ENCODE measurements around the gene ERF. TPM values are rescaled to one million over a fixed set of nuclear protein-coding genes. Genes with fewer than 3 reads are reported as not detected.

ERF gene
- total and polyA plus RNA-seq, 2 of the 8 experiments (the other 6 are each of a cell fraction or from before 2014, with no cell fraction given) = 43.7 to 62.7 TPM

- H4K8ac ChIP-seq (ENCODE audit: extremely low read depth, insufficient read depth, low read length) = peak overlapping the region; percentile 91
- peak overlapping the region; percentile 98 for H3K4ac ChIP-seq (replicated peaks; ENCODE audit: insufficient read length, low read depth, low read length)
- POLR2A ChIA-PET (ENCODE audit: partially characterized antibody) = interaction anchor here (1.0 to 4.4 kb wide), 7 partner anchors 9 to 42 kb away, joined by 3 to 15 read pairs (median 8); no protein-coding TSS in a partner anchor
- H4K5ac ChIP-seq (ENCODE audit: insufficient read length, low read depth, low read length) = peak overlapping the region; percentile 81
- no peaks in the 10 kb centered on the region for H3K9me3 ChIP-seq (ENCODE audit: insufficient read depth in 2 of 2, low read depth in 1 of 2, low read length in 1 of 2)
- peak overlapping the region; percentile 97 for H2BK5ac ChIP-seq (ENCODE audit: low read depth, low read length)
- H3K4me1 ChIP-seq (replicated peaks in 1 of 4; ENCODE audit: control insufficient read depth in 3 of 4, insufficient read depth in 4 of 4, low read length in 3 of 4) = peaks cover 11 to 29% (median 22%) of the 10 kb centered on the region in 4 experiments
- H3K4me2 ChIP-seq (ENCODE audit: insufficient read depth in 1 of 2, low read depth in 2 of 2, low read length in 2 of 2) = peak overlapping the region; percentile 77 to 87
- TF ChIP-seq MAX (IDR thresholded peaks at IDR 0.05) (peak; percentile 52; the same call in 1 of the 2 replicates), SIX5 (IDR thresholded peaks at IDR 0.05; ENCODE audit: low read depth, low read length) (no peak), RBBP5 (IDR thresholded peaks at IDR 0.05; ENCODE audit: borderline replicate concordance, low read depth, low read length) (no peak), JUN (IDR thresholded peaks at IDR 0.05; ENCODE audit: low read depth, low read length) (no peak), ASH2L (IDR thresholded peaks at IDR 0.05; ENCODE audit: low read length) (no peak), SIN3A (conservative IDR thresholded peaks at IDR 0.05 in 1 of 2, IDR thresholded peaks at IDR 0.05 in 1 of 2; ENCODE audit: low read depth in 1 of 2, low read length in 2 of 2) (no peak)
- no peak overlapping the region; the same call in 1 of the 2 replicates for H2AK5ac ChIP-seq (ENCODE audit: low read depth, low read length)
- H3K14ac ChIP-seq (ENCODE audit: insufficient read length) = no peak overlapping the region
- no peak for FAIRE-seq
- H2BK120ac ChIP-seq (replicated peaks; ENCODE audit: low read depth, low read length) = peak overlapping the region; percentile 57
- peak overlapping the region; percentile 81 for H3K27ac ChIP-seq (ENCODE audit: low read depth, low read length)
- peak overlapping the region; percentile 80; the same call in 1 of the 2 replicates for H2BK12ac ChIP-seq (ENCODE audit: low read depth, low read length)
- H3K56ac ChIP-seq (replicated peaks; ENCODE audit: insufficient read length, low read depth, low read length) = peak overlapping the region; percentile 85
- H4K91ac ChIP-seq (replicated peaks; ENCODE audit: insufficient read length, low read length) = peak overlapping the region; percentile 98
- peaks cover 13% of the 10 kb centered on the region; the same call in 1 of the 2 replicates for H3K23me2 ChIP-seq (ENCODE audit: low read depth, low read length)
- CTCF ChIA-PET (ENCODE audit: partially characterized antibody) = interaction anchor here (0.7 to 11.8 kb wide), 5 partner anchors 17 to 40 kb away, joined by 4 to 260 read pairs (median 7); no protein-coding TSS in a partner anchor
- H2BK20ac ChIP-seq (ENCODE audit: low read length) = peak overlapping the region; percentile 80; the same call in 1 of the 2 replicates
- H3K27me3 ChIP-seq (replicated peaks in 1 of 4; ENCODE audit: control insufficient read depth in 3 of 4, extremely low read depth in 1 of 4, insufficient read depth in 3 of 4, low read length in 3 of 4) = peaks cover 0 to 3% (median 1%) of the 10 kb centered on the region in 4 experiments; a peak in 1 of 7 replicates
- H3K4me3 ChIP-seq (ENCODE audit: extremely low read depth in 1 of 4, insufficient read depth in 2 of 4, low read depth in 3 of 4, low read length in 4 of 4) = peak overlapping the region; percentile 61 to 99 (median 75)
- H3K9ac ChIP-seq (replicated peaks in 1 of 4; ENCODE audit: extremely low read depth in 1 of 4, low read depth in 3 of 4, low read length in 3 of 4) = peak overlapping the region in 3 of 4 experiments; percentile 61 to 73 (median 64); a peak in 5 of 7 replicates
- WGBS, 2 experiments (ENCODE audit: extremely low coverage in 1 of 2, insufficient coverage in 1 of 2, insufficient read length in 1 of 2, insufficient replicate concordance in 2 of 2, low coverage in 1 of 2, low lambda C conversion rate in 2 of 2, missing lambda C conversion rate in 1 of 2) = 35% methylated on average over 18 of the region's 27 CpGs; no CpG with 5 or more reads in 1 of the 2 experiments
- peaks cover 0 to 20% (median 4%) of the 10 kb centered on the region in 4 experiments; a peak in 4 of 8 replicates for H3K36me3 ChIP-seq (ENCODE audit: control insufficient read depth in 2 of 4, insufficient read depth in 4 of 4, low read length in 3 of 4)
- no peak overlapping the region for H3K23ac ChIP-seq (ENCODE audit: insufficient read length)
- peaks cover 4 to 33% of the 10 kb centered on the region in 2 experiments; a peak in 3 of 4 replicates for H3K79me2 ChIP-seq (ENCODE audit: control insufficient read depth in 1 of 2, insufficient read depth in 2 of 2, low read length in 2 of 2)
- DNase-seq (ENCODE audit: low read depth in 1 of 2, low spot score in 2 of 2) = no peak
- peaks cover 6 to 18% of the 10 kb centered on the region in 2 experiments for H4K20me1 ChIP-seq (replicated peaks in 1 of 2; ENCODE audit: control insufficient read depth in 1 of 2, insufficient read depth in 2 of 2, low read length in 2 of 2)
- H2BK15ac ChIP-seq (ENCODE audit: low read length) = peak overlapping the region; percentile 100
- no peak overlapping the region for H2AFZ ChIP-seq (ENCODE audit: low read length)
- H3K79me1 ChIP-seq (ENCODE audit: low read depth, low read length) = peaks cover 15% of the 10 kb centered on the region
- H3K18ac ChIP-seq (ENCODE audit: extremely low read depth, low read length) = peak overlapping the region; percentile 97
Measured at GRCh38 chr19:42252365-42253244, 2.3 kb downstream of the ERF start.
